Keratinocyte (primary cell): ENCODE data around the gene CYP27A1. TPM values are rescaled to one million over a fixed set of nuclear protein-coding genes. Genes with fewer than 3 reads are reported as not detected.

Experiments
- DNase-seq: peaks from one replicate; pipeline ENCODE4 v3.0.0-alpha.2; 2011; ENCODE audit warnings: low read depth, missing footprints, low spot score
- FAIRE-seq: peaks from 2 replicates; lab custom pipeline; 2011; peaks lifted over from hg19 to GRCh38; lab: Jason Lieb, UNC
- H2AFZ ChIP-seq: 2 replicates; pipeline ENCODE4 v1.6.0; 2012; ENCODE audit warnings: low read length, control low read depth, inconsistent platforms; ENCODE audit not compliant: control insufficient read depth
- H3K27ac ChIP-seq: 2 replicates; pipeline ENCODE4 v1.5.1; 2011; ENCODE audit warnings: low read length; ENCODE audit not compliant: control insufficient read depth, insufficient read depth
- H3K27me3 ChIP-seq: 3 replicates; pipeline ENCODE4 v1.6.0; 2011; ENCODE audit warnings: low read length; ENCODE audit not compliant: control insufficient read depth, insufficient read depth; ENCODE audit errors: extremely low read depth
- H3K36me3 ChIP-seq, 2 experiments: 2 replicates in 1 of 2; 3 replicates in 1 of 2; pipeline ENCODE4 v1.5.1; 2011; ENCODE audit warnings: low read length in 2 of 2, mild to moderate bottlenecking in 1 of 2; ENCODE audit not compliant: control insufficient read depth in 2 of 2, insufficient read depth in 2 of 2; ENCODE audit errors: extremely low read depth in 1 of 2
- H3K4me1 ChIP-seq: 3 replicates; pipeline ENCODE4 v1.5.1; 2011; ENCODE audit warnings: low read length; ENCODE audit not compliant: control insufficient read depth, insufficient read depth; ENCODE audit errors: extremely low read depth
- H3K4me2 ChIP-seq: 3 replicates; pipeline ENCODE4 v1.6.0; 2011; ENCODE audit warnings: low read depth, low read length; ENCODE audit not compliant: control insufficient read depth, insufficient read depth; ENCODE audit errors: extremely low read depth
- H3K4me3 ChIP-seq, 3 experiments: fragments of 200-600 bp in 1 of 3; sonication (generic) in 1 of 3; 2 replicates in 2 of 3; 3 replicates in 1 of 3; pipeline ENCODE4 v1.5.1; 2011 to 2016; ENCODE audit warnings: low read length in 3 of 3, mild to moderate bottlenecking in 3 of 3, control low read depth in 2 of 3, inconsistent platforms in 1 of 3, low read depth in 1 of 3, mixed read lengths in 1 of 3, mixed run types in 1 of 3, moderate library complexity in 1 of 3; ENCODE audit not compliant: control insufficient read depth in 2 of 3, insufficient read depth in 2 of 3; ENCODE audit errors: extremely low read depth in 1 of 3
- H3K79me2 ChIP-seq: 2 replicates; pipeline ENCODE4 v1.6.0; 2012; ENCODE audit warnings: low read length; ENCODE audit not compliant: control insufficient read depth, insufficient read depth
- H3K9ac ChIP-seq: 3 replicates; pipeline ENCODE4 v1.6.0; 2011; ENCODE audit warnings: low read length; ENCODE audit not compliant: control insufficient read depth, insufficient read depth; ENCODE audit errors: extremely low read depth
- H3K9me1 ChIP-seq: 3 replicates; pipeline ENCODE4 v1.6.0; 2011; ENCODE audit warnings: low read length; ENCODE audit not compliant: control insufficient read depth, insufficient read depth; ENCODE audit errors: extremely low read depth
- H3K9me3 ChIP-seq: 2 replicates; pipeline ENCODE4 v1.5.1; 2012; ENCODE audit warnings: low read depth, low read length; ENCODE audit not compliant: control insufficient read depth
- H4K20me1 ChIP-seq: 3 replicates; pipeline ENCODE4 v1.6.0; 2011; ENCODE audit warnings: low read length; ENCODE audit not compliant: control insufficient read depth, insufficient read depth; ENCODE audit errors: extremely low read depth
- EZH2 ChIP-seq: IDR thresholded peaks from one replicate; pipeline ENCODE4 v1.6.1; 2012; ENCODE audit warnings: inconsistent platforms, mild to moderate bottlenecking, low read length, moderate library complexity
- dilution Hi-C: fragments of 300-500 bp; cut with MboI; formaldehyde crosslinking; loops from one replicate; pipeline ENCODE4 v1.7.0; 2020; ENCODE audit warnings: low sequenced_read_pairs; ENCODE audit not compliant: extremely low pct_ligation_motif_present
- polyA plus RNA-seq, 5 experiments: library from polyadenylated mRNA; depleted of rRNA in 3 of 5; stranded (reverse) in 3 of 5; stranded (forward) in 1 of 5; unstranded in 1 of 5; fragments of >200 nt; gene quantifications; 1 replicate in 1 of 5; 2 replicates in 3 of 5; 3 replicates in 1 of 5; pipeline versions ENCODE4 v1.2.1 to v1.2.3, GENCODE V29; 2011 to 2012; ENCODE audit warnings: missing spikeins in 2 of 5, low read depth in 1 of 5, low replicate concordance in 1 of 5
- TF ChIP-seq, protein P1 (sequence below), 3 experiments: IDR thresholded peaks in 1 of 3; conservative IDR thresholded peaks in 1 of 3; optimal IDR thresholded peaks in 1 of 3; 2 replicates in 2 of 3; 3 replicates in 1 of 3; pipeline versions ENCODE3 to v1.5.1; 2011; ENCODE audit warnings: low read length in 3 of 3, mild to moderate bottlenecking in 3 of 3, moderate library complexity in 2 of 3, control low read depth in 1 of 3, inconsistent platforms in 1 of 3; ENCODE audit not compliant: insufficient read depth in 2 of 3; ENCODE audit errors: extremely low read depth in 1 of 3

CYP27A1 gene
- polyA plus RNA-seq, 1 donor (not counting 4 experiments of a cell fraction or from before 2014, with no cell fraction given), result 0.12 TPM

DNA sequence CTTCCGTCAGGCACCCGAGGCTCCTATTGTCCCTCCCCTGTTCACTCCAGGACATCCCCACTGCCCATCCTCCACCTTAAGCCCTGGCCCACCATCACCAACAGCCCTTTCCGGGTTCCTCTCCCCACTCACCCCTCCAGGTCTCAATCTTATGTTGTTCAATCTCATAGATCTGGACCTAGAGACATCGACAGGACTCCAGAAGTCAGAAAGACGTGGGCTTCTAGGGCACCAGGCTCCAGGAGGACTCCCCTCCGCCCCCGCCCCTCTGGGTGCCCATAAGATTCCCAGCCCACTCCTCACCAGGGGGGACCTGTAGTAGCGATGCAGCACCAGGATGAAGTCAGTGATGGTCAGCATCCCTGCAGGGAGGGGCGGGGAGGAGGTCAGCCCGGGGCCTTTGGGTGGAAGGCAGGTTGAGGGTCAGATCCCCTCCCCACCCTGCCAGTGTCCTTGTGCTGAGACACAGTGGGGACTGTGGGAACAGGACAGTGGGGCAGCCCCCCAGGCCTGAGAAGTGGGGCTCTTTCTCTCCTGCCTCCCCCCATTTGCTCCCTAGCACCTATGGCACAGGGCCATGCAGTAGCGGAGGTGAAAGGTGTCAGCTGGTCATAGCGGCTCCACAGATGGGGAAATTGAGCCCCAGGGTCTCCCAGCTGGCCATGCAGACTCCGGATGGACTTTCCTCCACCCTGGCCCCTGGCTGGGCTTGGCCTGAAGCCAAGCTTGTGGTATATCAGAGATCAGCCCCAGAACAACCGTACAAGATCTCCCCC, 45.9 kb downstream of the CYP27A1 start:
- no peak for TF ChIP-seq EZH2
- TF ChIP-seq, protein P1, sequence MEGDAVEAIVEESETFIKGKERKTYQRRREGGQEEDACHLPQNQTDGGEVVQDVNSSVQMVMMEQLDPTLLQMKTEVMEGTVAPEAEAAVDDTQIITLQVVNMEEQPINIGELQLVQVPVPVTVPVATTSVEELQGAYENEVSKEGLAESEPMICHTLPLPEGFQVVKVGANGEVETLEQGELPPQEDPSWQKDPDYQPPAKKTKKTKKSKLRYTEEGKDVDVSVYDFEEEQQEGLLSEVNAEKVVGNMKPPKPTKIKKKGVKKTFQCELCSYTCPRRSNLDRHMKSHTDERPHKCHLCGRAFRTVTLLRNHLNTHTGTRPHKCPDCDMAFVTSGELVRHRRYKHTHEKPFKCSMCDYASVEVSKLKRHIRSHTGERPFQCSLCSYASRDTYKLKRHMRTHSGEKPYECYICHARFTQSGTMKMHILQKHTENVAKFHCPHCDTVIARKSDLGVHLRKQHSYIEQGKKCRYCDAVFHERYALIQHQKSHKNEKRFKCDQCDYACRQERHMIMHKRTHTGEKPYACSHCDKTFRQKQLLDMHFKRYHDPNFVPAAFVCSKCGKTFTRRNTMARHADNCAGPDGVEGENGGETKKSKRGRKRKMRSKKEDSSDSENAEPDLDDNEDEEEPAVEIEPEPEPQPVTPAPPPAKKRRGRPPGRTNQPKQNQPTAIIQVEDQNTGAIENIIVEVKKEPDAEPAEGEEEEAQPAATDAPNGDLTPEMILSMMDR (optimal IDR thresholded peaks at IDR 0.05 in 1 of 3, IDR thresholded peaks at IDR 0.05 in 1 of 3, conservative IDR thresholded peaks at IDR 0.05 in 1 of 3; ENCODE audit: extremely low read depth in 1 of 3, insufficient read depth in 2 of 3, low read length in 3 of 3), result no peak
- H3K4me2 ChIP-seq, result no peak overlapping the region
- H3K9me1 ChIP-seq, result no peaks in the 10 kb centered on the region
- dilution Hi-C loops, result no loop called here
- FAIRE-seq (no peak), DNase-seq (no peak)
- H3K9me3 ChIP-seq, result no peaks in the 10 kb centered on the region
- no peak overlapping the region for H3K4me3 ChIP-seq
- H3K79me2 ChIP-seq, result no peaks in the 10 kb centered on the region
- H3K27ac ChIP-seq, result no peak overlapping the region
- no peaks in the 10 kb centered on the region for H3K36me3 ChIP-seq
- H3K9ac ChIP-seq, result no peak overlapping the region
- no peak overlapping the region for H2AFZ ChIP-seq
- H4K20me1 ChIP-seq, result no peaks in the 10 kb centered on the region
- peaks cover 10% of the 10 kb centered on the region for H3K27me3 ChIP-seq
- H3K4me1 ChIP-seq, result peaks cover 4% of the 10 kb centered on the region

DNA sequence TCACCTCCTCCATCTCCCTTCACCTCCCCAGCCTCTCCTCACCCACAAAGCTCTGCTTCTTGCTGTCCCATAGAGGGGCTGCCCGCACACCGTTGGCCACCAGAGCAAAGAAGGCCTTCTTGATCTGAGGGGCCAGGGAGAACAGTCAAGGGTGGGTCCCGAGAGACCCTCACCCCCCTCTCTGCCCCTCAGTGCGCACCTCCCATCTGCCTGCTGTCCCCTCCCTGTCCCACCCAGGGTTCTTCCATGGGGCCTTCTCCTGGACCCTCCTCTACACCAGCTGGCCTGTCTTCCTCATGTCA, 46.5 kb downstream of the CYP27A1 start:
- peaks cover 16% of the 10 kb centered on the region for H3K27me3 ChIP-seq
- DNase-seq, result no peak
- H3K79me2 ChIP-seq, result no peaks in the 10 kb centered on the region
- H3K9me1 ChIP-seq, result no peaks in the 10 kb centered on the region
- no peak overlapping the region for H3K4me2 ChIP-seq
- H3K27ac ChIP-seq, result no peak overlapping the region
- H3K4me3 ChIP-seq, result no peak overlapping the region
- no peak for FAIRE-seq
- dilution Hi-C loops, result no loop called here
- H3K9ac ChIP-seq, result no peak overlapping the region
- H3K4me1 ChIP-seq, result peaks cover 4% of the 10 kb centered on the region
- no peak overlapping the region for H2AFZ ChIP-seq
- TF ChIP-seq EZH2, result no peak
- H3K9me3 ChIP-seq, result no peaks in the 10 kb centered on the region
- no peaks in the 10 kb centered on the region for H3K36me3 ChIP-seq
- no peaks in the 10 kb centered on the region for H4K20me1 ChIP-seq
